Type B pancreatic cell (in vitro differentiated cells): ENCODE results near the gene KLF16. TPM values are rescaled to one million over a fixed set of nuclear protein-coding genes. Genes with fewer than 3 reads are reported as not detected.
"Not testable (repeated sequence)": the region's sequence is repeated elsewhere in the genome, so short reads cannot be mapped to it uniquely, and the experiment has no call there.

ENCODE experiments used
- DNase-seq: peaks from one replicate; pipeline ENCODE4 v3.0.0; 2021; ENCODE audit warnings: mixed read lengths; ENCODE audit not compliant: unreplicated experiment; ENCODE audit errors: extremely low spot score
- H3K27ac Mint-ChIP-seq: 2 replicates; pipeline ENCODE4 v1.8.0; 2021; ENCODE audit warnings: mild to moderate bottlenecking, mixed read lengths
- H3K27me3 Mint-ChIP-seq: 2 replicates; pipeline ENCODE4 v1.8.0; 2021; ENCODE audit warnings: mixed read lengths
- H3K36me3 Mint-ChIP-seq: 2 replicates; pipeline ENCODE4 v1.8.0; 2021; ENCODE audit warnings: mixed read lengths
- H3K4me1 Mint-ChIP-seq: one replicate; pipeline ENCODE4 v1.8.0; 2021; ENCODE audit warnings: mixed read lengths; ENCODE audit not compliant: unreplicated experiment
- H3K4me3 Mint-ChIP-seq: 2 replicates; pipeline ENCODE4 v1.8.0; 2021; ENCODE audit warnings: mild to moderate bottlenecking, mixed read lengths
- H3K9me3 Mint-ChIP-seq: 2 replicates; pipeline ENCODE4 v1.8.0; 2021; ENCODE audit warnings: mixed read lengths
- CTCF ChIP-seq: fragments of 200-600 bp; sonication (generic); conservative IDR thresholded peaks from 2 replicates; pipeline ENCODE4 v1.5.0; 2021; ENCODE audit warnings: antibody characterized with exemption, mild to moderate bottlenecking
- total RNA-seq: library from RNA; stranded (reverse); gene quantifications from 2 replicates; pipeline ENCODE4 v1.2.1, GENCODE V29; 2021; ENCODE audit warnings: low replicate concordance

Gene KLF16
- total RNA-seq, 1 donor from 2014 or later = 17.9 TPM

- H3K4me3 Mint-ChIP-seq = peak overlapping the region; percentile 98
- peaks cover 30% of the 10 kb centered on the region for H3K4me1 Mint-ChIP-seq
- no peaks in the 10 kb centered on the region for H3K9me3 Mint-ChIP-seq
- H3K27me3 Mint-ChIP-seq = no peaks in the 10 kb centered on the region
- TF ChIP-seq CTCF = no peak
- H3K27ac Mint-ChIP-seq = peak overlapping the region; percentile 95
- H3K36me3 Mint-ChIP-seq = peaks cover 4% of the 10 kb centered on the region
- DNase-seq = no peak
Measured at GRCh38 chr19:1884291-1884718, 20.9 kb upstream of the KLF16 start.

DNA sequence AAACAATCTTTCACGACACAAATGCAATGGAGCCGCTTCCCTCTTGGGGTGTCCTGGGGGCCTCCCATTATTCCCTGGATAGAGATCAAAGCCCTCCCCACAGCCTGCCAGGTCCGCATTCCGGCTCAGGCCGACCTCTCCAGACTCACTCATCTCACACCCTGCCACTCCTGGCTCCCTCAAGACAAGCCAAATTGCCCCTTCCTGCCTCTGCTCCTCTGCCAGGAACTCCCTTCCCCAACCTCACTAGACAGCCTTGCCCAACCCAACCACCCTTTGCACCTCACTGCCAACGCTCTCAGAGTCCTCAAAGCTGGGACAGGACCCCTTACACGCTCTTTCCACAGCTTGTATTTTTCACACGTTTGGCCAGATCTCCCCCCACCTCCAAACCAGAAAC is 20.4 kb upstream of the KLF16 start:
- Mint-ChIP-seq H3K4me3 (peak overlapping the region; percentile 98), H3K9me3 (no peaks in the 10 kb centered on the region), H3K27ac (peak overlapping the region; percentile 95), H3K27me3 (no peaks in the 10 kb centered on the region), H3K4me1 (peaks cover 30% of the 10 kb centered on the region), H3K36me3 (peaks cover 4% of the 10 kb centered on the region)
- no peak for TF ChIP-seq CTCF
- no peak for DNase-seq

DNA sequence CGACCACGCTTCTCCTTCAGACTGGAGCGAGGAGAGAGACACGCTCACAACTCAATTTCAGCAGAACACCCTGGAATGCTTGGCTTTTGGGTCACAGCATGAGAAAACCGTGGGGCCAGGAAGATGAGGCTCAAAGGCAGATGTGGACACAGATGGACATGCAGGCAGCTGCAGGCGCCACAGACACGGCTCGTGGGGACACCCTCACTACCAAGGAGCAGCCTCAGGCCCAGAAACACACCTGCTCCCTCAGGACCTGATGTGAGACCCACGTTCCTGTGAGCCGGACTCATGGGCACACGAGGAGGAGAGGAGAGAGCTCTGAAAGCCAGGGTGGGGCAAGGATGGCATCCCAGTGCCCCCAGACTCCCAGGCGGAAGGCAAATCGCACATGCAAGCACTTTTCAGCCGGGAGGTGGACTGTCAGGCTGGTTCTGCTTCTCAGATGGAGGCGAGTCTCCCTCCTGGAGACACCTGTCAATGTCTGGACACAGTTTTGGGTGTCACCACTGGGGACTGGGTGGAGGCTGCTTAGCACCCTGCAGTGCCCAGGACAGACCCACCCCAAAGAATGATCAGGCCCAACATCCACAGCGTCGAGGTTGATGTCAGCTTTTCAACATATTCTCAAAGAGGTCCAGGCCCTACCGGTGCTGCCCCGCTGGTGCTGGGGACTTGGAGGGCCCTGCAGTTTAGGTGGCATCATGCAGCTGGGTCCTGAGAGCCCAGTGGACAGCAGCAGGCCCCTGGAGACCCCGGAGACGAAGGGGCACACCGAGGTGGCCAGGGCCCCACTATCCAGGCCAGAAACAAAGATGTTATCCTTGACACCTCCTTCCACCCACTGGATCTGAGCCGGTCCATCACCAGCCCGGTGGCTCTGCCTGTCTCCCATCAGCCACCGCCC is 19.7 kb upstream of the KLF16 start:
- Mint-ChIP-seq H3K27ac (peak overlapping the region; percentile 95), H3K9me3 (no peaks in the 10 kb centered on the region), H3K27me3 (no peaks in the 10 kb centered on the region), H3K4me1 (peaks cover 30% of the 10 kb centered on the region), H3K36me3 (peaks cover 4% of the 10 kb centered on the region), H3K4me3 (peak overlapping the region; percentile 98)
- DNase-seq = no peak
- TF ChIP-seq CTCF = no peak

- peak overlapping the region; percentile 95 for H3K27ac Mint-ChIP-seq
- no peaks in the 10 kb centered on the region for H3K27me3 Mint-ChIP-seq
- H3K4me3 Mint-ChIP-seq = peak overlapping the region; percentile 98
- peaks cover 4% of the 10 kb centered on the region for H3K36me3 Mint-ChIP-seq
- DNase-seq = no peak
- TF ChIP-seq CTCF = no peak
- H3K9me3 Mint-ChIP-seq = no peaks in the 10 kb centered on the region
- H3K4me1 Mint-ChIP-seq = peaks cover 26% of the 10 kb centered on the region
Measured at GRCh38 chr19:1882089-1882785, 18.9 kb upstream of the KLF16 start.

- not testable (repeated sequence) for H3K27me3 Mint-ChIP-seq, H3K36me3 Mint-ChIP-seq
- H3K4me1 Mint-ChIP-seq = peaks cover 24% of the 10 kb centered on the region
Measured at GRCh38 chr19:1881393-1882088, 18.2 kb upstream of the KLF16 start.

More at GRCh38 chr19:1881393-1882088, 18.2 kb upstream of the KLF16 start:
- not testable (repeated sequence) for DNase-seq, H3K4me3 Mint-ChIP-seq, H3K9me3 Mint-ChIP-seq, H3K27ac Mint-ChIP-seq
